ENCODE results near the gene GTF2H1. TPM values are rescaled to one million over a fixed set of nuclear protein-coding genes. Genes with fewer than 3 reads are reported as not detected.
A peak's percentile ranks its signal among the peaks of the same experiment; 100 is the strongest.

Gene GTF2H1
- total RNA-seq, 1 donor from 2014 or later = 43.9 TPM

DNA sequence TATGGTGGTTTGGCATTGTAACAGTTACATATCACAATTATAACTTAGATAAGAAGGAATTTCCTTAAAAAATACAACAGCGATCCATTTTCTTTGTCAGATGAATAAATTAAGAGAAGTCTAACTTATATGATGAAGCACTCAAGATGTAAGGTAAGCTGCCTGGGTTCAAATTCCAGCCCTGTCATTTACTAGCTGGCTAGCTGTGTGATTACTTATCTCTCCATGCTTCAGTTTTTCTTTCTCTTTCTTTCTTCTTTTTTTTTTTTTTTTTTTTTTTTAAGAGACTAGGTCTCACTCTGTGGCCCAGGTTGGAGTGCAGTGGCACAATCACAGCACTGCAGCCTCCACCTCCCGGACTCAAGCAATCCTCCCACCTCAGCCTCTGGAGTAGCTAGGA, 49.8 kb downstream of the GTF2H1 start:
- TF ChIP-seq, protein P1, sequence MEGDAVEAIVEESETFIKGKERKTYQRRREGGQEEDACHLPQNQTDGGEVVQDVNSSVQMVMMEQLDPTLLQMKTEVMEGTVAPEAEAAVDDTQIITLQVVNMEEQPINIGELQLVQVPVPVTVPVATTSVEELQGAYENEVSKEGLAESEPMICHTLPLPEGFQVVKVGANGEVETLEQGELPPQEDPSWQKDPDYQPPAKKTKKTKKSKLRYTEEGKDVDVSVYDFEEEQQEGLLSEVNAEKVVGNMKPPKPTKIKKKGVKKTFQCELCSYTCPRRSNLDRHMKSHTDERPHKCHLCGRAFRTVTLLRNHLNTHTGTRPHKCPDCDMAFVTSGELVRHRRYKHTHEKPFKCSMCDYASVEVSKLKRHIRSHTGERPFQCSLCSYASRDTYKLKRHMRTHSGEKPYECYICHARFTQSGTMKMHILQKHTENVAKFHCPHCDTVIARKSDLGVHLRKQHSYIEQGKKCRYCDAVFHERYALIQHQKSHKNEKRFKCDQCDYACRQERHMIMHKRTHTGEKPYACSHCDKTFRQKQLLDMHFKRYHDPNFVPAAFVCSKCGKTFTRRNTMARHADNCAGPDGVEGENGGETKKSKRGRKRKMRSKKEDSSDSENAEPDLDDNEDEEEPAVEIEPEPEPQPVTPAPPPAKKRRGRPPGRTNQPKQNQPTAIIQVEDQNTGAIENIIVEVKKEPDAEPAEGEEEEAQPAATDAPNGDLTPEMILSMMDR (IDR thresholded peaks at IDR 0.05; ENCODE audit: unreplicated experiment) = no peak
- Mint-ChIP-seq H3K4me1 (ENCODE audit: low read depth) (no peaks in the 10 kb centered on the region), H3K36me3 (ENCODE audit: insufficient read depth) (no peaks in the 10 kb centered on the region), H3K4me3 (ENCODE audit: low read depth) (no peak overlapping the region), H3K27ac (no peak overlapping the region), H3K9me3 (ENCODE audit: low read depth) (no peaks in the 10 kb centered on the region), H3K27me3 (no peaks in the 10 kb centered on the region)
- DNase-seq (ENCODE audit: low spot score, unreplicated experiment) = no peak

DNA sequence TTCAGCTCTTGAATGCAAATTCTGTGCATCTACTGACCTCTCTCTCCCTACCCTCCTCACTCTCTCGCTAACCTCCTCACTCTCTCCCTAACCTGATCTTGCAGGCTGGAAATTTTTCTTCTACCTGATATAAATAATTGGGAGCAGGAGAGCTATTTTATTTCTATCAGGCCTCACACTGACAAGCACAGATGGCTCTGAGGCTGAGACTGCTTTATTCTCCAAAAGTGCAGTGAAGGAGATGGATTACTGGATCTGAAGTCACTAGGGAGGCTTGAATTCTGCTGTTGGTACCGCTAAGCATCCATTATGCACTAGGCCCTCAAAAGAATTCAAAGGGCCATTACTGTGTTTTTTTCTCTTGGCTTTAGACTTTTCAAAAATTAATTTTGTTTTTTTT, 52.6 kb downstream of the GTF2H1 start:
- TF ChIP-seq, protein P1 (IDR thresholded peaks at IDR 0.05; ENCODE audit: unreplicated experiment) = no peak
- H3K4me3 Mint-ChIP-seq (ENCODE audit: low read depth) = no peak overlapping the region
- DNase-seq (ENCODE audit: low spot score, unreplicated experiment) = no peak
- H3K27me3 Mint-ChIP-seq = no peaks in the 10 kb centered on the region
- H3K9me3 Mint-ChIP-seq (ENCODE audit: low read depth) = no peaks in the 10 kb centered on the region
- H3K27ac Mint-ChIP-seq = no peak overlapping the region
- H3K4me1 Mint-ChIP-seq (ENCODE audit: low read depth) = no peaks in the 10 kb centered on the region
- H3K36me3 Mint-ChIP-seq (ENCODE audit: insufficient read depth) = no peaks in the 10 kb centered on the region

DNA sequence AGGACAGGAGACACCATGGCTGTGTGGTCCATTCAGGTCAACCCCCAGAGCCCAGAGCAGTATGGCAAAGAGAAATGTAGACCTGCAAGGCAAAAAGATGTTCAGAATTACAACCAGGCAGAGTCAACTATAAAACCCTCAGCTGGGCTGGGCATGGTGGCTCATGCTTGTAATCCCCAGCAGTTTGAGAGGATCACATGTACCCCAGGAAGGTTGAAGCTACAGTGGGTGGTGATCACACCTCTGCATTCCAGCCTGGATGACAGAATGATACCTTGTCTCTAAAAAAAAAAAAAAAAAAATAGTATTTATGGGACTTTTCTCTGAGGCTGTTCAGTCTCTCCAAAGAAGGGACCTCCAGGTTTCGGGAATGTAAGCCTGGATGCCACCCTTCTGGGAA, 53.6 kb downstream of the GTF2H1 start:
- no peaks in the 10 kb centered on the region for H3K9me3 Mint-ChIP-seq (ENCODE audit: low read depth)
- no peaks in the 10 kb centered on the region for H3K27me3 Mint-ChIP-seq
- TF ChIP-seq, protein P1 (IDR thresholded peaks at IDR 0.05; ENCODE audit: unreplicated experiment) = no peak
- H3K27ac Mint-ChIP-seq = peak overlapping the region; percentile 63
- no peak for DNase-seq (ENCODE audit: low spot score, unreplicated experiment)
- H3K36me3 Mint-ChIP-seq (ENCODE audit: insufficient read depth) = no peaks in the 10 kb centered on the region
- no peak overlapping the region for H3K4me3 Mint-ChIP-seq (ENCODE audit: low read depth)
- H3K4me1 Mint-ChIP-seq (ENCODE audit: low read depth) = no peaks in the 10 kb centered on the region

DNA sequence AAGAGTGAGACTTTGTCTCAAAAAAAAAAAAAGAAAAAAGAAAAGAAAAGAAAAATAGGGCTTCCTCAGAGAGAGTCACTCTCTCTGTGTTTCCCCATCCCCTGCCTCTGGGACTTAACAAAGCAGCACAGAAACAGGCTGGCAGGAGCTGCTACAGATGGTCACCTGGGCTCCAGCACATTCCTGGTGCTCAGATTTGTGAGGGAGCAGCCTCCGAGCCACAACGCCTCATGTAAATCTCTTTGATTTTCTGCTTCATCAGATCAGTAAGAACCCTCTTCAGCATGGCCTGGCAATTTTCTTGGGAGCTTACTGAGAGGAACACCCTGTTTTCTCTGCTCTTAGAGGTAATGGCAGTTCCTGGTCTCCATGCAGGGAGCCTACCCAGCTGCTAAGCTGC, 56.8 kb downstream of the GTF2H1 start:
- Mint-ChIP-seq H3K9me3 (ENCODE audit: low read depth) (no peaks in the 10 kb centered on the region), H3K36me3 (ENCODE audit: insufficient read depth) (no peaks in the 10 kb centered on the region), H3K27ac (no peak overlapping the region), H3K4me1 (ENCODE audit: low read depth) (no peaks in the 10 kb centered on the region), H3K4me3 (ENCODE audit: low read depth) (no peak overlapping the region), H3K27me3 (no peaks in the 10 kb centered on the region)
- DNase-seq (ENCODE audit: low spot score, unreplicated experiment) = no peak
- TF ChIP-seq, protein P1 (IDR thresholded peaks at IDR 0.05; ENCODE audit: unreplicated experiment) = no peak

DNA sequence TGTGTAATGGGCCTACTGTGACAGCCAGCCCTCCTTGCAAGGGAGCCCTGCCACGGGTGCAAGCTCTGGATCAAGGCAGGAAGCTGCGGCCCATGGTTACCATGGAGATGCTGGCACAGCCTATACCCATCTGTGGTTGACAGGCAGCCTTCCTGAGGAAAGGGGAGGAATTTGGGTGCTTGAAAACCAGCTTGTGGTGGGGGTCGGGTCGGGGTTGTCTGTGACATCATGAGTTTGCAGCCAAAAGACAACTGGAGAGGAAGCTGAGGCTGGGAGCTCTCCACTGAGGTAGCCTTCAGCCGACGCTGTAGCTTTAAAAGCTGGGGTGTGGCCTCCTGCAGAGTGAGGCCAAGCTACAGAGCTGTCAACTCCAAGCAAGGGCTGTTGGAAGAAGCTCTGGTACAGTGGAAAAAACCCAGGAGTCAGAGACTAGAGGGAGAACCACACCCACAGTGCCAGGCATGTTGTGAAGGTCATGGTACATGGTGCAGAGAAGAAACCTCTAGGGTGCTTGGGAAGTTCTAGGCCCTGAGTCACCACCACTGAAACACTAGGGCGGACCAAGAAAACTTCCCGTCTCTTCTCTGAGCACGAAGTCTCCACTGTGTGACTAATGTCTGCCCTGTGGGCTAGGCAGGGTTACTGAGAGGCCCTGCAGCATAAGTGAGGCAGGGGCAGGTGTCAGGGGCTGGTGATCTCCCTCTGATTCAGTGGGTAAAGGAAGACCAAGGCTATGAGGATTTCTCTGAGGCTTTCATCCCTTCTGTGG, 61.2 kb downstream of the GTF2H1 start:
- H3K36me3 Mint-ChIP-seq (ENCODE audit: insufficient read depth) = no peaks in the 10 kb centered on the region
- peak overlapping the region; percentile 38 for H3K27ac Mint-ChIP-seq
- no peak overlapping the region for H3K4me3 Mint-ChIP-seq (ENCODE audit: low read depth)
- TF ChIP-seq, protein P1 (IDR thresholded peaks at IDR 0.05; ENCODE audit: unreplicated experiment) = no peak
- no peak for DNase-seq (ENCODE audit: low spot score, unreplicated experiment)
- peaks cover 2% of the 10 kb centered on the region for H3K4me1 Mint-ChIP-seq (ENCODE audit: low read depth)
- H3K9me3 Mint-ChIP-seq (ENCODE audit: low read depth) = no peaks in the 10 kb centered on the region
- H3K27me3 Mint-ChIP-seq = no peaks in the 10 kb centered on the region
